ENCODE data around the gene SEC23A.

GRCh38 chr14:38987781-38988180 is 115.3 kb downstream of the SEC23A start:
- TF ChIP-seq CTCF (IDR thresholded peaks at IDR 0.05) (no peak), POLR2A (IDR thresholded peaks at IDR 0.05) (no peak)
